HepG2 (cell line): ENCODE results near the gene ITGB5. TPM values are rescaled to one million over a fixed set of nuclear protein-coding genes. Genes with fewer than 3 reads are reported as not detected.

ENCODE experiments used
- ATAC-seq: fragments of 200-7000 bp; cut with Tn5 transposase; 3 replicates; pipeline ENCODE4 v1.9.1; 2020; ENCODE audit warnings: mild to moderate bottlenecking, moderate library complexity
- BruUV-seq: library from RNA; stranded (reverse); fragments of 400-500 nt; replicated peaks from 2 replicates; lab custom pipeline; 2021; lab: Mats Ljungman, UMichigan
- CTCF ChIA-PET: fragments of 300-600 bp; formaldehyde crosslinking; extraction: SDS; loops from one replicate; lab custom pipeline; 2021; ENCODE audit warnings: low total read pairs, inconsistent platforms, low intra/inter-chr PET ratio; lab: Yijun Ruan, JAX
- POLR2A ChIA-PET: fragments of 350-600 bp; sonication (Branson Sonifier 250); formaldehyde crosslinking; loops from one replicate; lab custom pipeline; 2020; ENCODE audit warnings: antibody characterized with exemption, inconsistent platforms; lab: Yijun Ruan, JAX
- DNase-seq: peaks from one replicate; pipeline ENCODE4 v3.0.0-alpha.2; 2015; ENCODE audit warnings: low spot score
- FAIRE-seq: peaks from 3 replicates; lab custom pipeline; 2011; peaks lifted over from hg19 to GRCh38; lab: Jason Lieb, UNC
- H2AFZ ChIP-seq: one replicate; pipeline ENCODE4 v1.6.1; 2011; ENCODE audit warnings: low read length, inconsistent platforms
- H3K27ac ChIP-seq: fragments of 300-600 bp; 3 replicates; pipeline ENCODE4 v1.8.0; 2011; ENCODE audit warnings: mixed run types, mild to moderate bottlenecking, mixed read lengths, low read length, inconsistent platforms; ENCODE audit not compliant: insufficient read depth; ENCODE audit errors: extremely low read length
- H3K27me3 ChIP-seq, 2 experiments: fragments of 200-600 bp in 1 of 2; 2 replicates in 1 of 2; 3 replicates in 1 of 2; pipeline versions ENCODE4 v1.6.0 to v1.8.0; 2011; ENCODE audit warnings: low read length in 2 of 2, mild to moderate bottlenecking in 2 of 2, moderate library complexity in 2 of 2, inconsistent platforms in 1 of 2; ENCODE audit not compliant: insufficient read depth in 2 of 2, control insufficient read depth in 1 of 2
- H3K36me3 ChIP-seq, 2 experiments: fragments of 200-600 bp in 1 of 2; replicated peaks in 1 of 2; 2 replicates in 1 of 2; 3 replicates in 1 of 2; pipeline versions ENCODE4 v1.5.1 to v1.8.0; 2011; ENCODE audit warnings: low read length in 2 of 2, inconsistent platforms in 1 of 2; ENCODE audit not compliant: insufficient read depth in 2 of 2, control insufficient read depth in 1 of 2
- H3K4me1 ChIP-seq: 2 replicates; pipeline ENCODE4 v1.5.1; 2012; ENCODE audit warnings: low read length, inconsistent platforms; ENCODE audit not compliant: insufficient read depth
- H3K4me2 ChIP-seq: 2 replicates; pipeline ENCODE4 v1.6.0; 2011; ENCODE audit warnings: low read depth, low read length, inconsistent platforms
- H3K4me3 ChIP-seq, 3 experiments: fragments of 200-600 bp in 1 of 3; sonication (generic), shearing (Covaris generic) in 1 of 3; replicated peaks in 1 of 3; 2 replicates each; pipeline ENCODE4 v1.5.1; 2011 to 2016; ENCODE audit warnings: low read length in 3 of 3, inconsistent platforms in 2 of 3, low read depth in 2 of 3, mild to moderate bottlenecking in 2 of 3, control low read depth in 1 of 3, mixed read lengths in 1 of 3; ENCODE audit not compliant: insufficient read depth in 1 of 3
- H3K79me2 ChIP-seq: one replicate; pipeline ENCODE4 v1.6.1; 2011; ENCODE audit warnings: low read length, inconsistent platforms; ENCODE audit not compliant: insufficient read depth
- H3K9ac ChIP-seq: 2 replicates; pipeline ENCODE4 v1.6.0; 2011; ENCODE audit warnings: mild to moderate bottlenecking, low read depth, low read length, inconsistent platforms; ENCODE audit not compliant: insufficient read depth
- H3K9me3 ChIP-seq: 2 replicates; pipeline ENCODE4 v1.5.1; 2012; ENCODE audit warnings: mild to moderate bottlenecking, low read length
- H4K20me1 ChIP-seq: 2 replicates; pipeline ENCODE4 v1.6.0; 2011; ENCODE audit warnings: inconsistent platforms, mild to moderate bottlenecking, low read length, moderate library complexity; ENCODE audit not compliant: insufficient read depth
- ASH2L ChIP-seq: fragments of 300-600, 200-600 bp; sonication (generic); IDR thresholded peaks from 2 replicates; pipeline ENCODE4 v1.7.0; 2017; ENCODE audit warnings: low read depth, mild to moderate bottlenecking, moderate library complexity, mixed read lengths, low read length; ENCODE audit not compliant: insufficient read length
- DPF2 ChIP-seq: sonication (generic); formaldehyde crosslinking; IDR thresholded peaks from 2 replicates; pipeline ENCODE4 v1.4.0; 2020; ENCODE audit warnings: mild to moderate bottlenecking, low read depth, missing genetic modification reagents, borderline replicate concordance
- IKZF1 ChIP-seq: fragments of 450-650 bp; IDR thresholded peaks from 2 replicates; pipeline ENCODE4 v1.7.1; 2016
- MBNL3 ChIP-seq: fragments of 250-450 bp; sonication (Bioruptor Pico); conservative IDR thresholded peaks from 2 replicates; pipeline ENCODE4 v1.8.0; 2022; ENCODE audit warnings: mild to moderate bottlenecking, inconsistent platforms
- PPARG ChIP-seq: conservative IDR thresholded peaks from 2 replicates; pipeline ENCODE4 v1.6.1; 2016; ENCODE audit warnings: missing biosample characterization, missing genetic modification reagents
- REPIN1 ChIP-seq: sonication (generic); formaldehyde crosslinking; IDR thresholded peaks from 2 replicates; pipeline ENCODE4 v1.8.0; 2022; ENCODE audit warnings: missing genetic modification reagents, low read depth, mild to moderate bottlenecking, borderline replicate concordance
- XRCC5 ChIP-seq: fragments of 200-400 bp; formaldehyde crosslinking; optimal IDR thresholded peaks from 2 replicates; pipeline ENCODE3; 2017; ENCODE audit warnings: mild to moderate bottlenecking, low read length
- ZFP37 ChIP-seq: sonication (generic); formaldehyde crosslinking; IDR thresholded peaks from 2 replicates; pipeline ENCODE4 v1.4.0; 2020; ENCODE audit warnings: missing genetic modification reagents, borderline replicate concordance
- ZNF337 ChIP-seq: sonication (generic); formaldehyde crosslinking; IDR thresholded peaks from 2 replicates; pipeline ENCODE4 v1.5.1; 2020; ENCODE audit warnings: missing genetic modification reagents, low read depth, mild to moderate bottlenecking, borderline replicate concordance
- ZNF468 ChIP-seq: sonication (generic); formaldehyde crosslinking; IDR thresholded peaks from 2 replicates; pipeline ENCODE4 v1.8.0; 2022; ENCODE audit warnings: mild to moderate bottlenecking, moderate library complexity, missing genetic modification reagents
- WGBS: methylation state at CpG from one replicate; pipeline ENCODE4 v1.1.6; 2017; ENCODE audit warnings: low lambda C conversion rate; 5-methylcytosine and 5-hydroxymethylcytosine counted together
- in situ Hi-C: cut with HindIII; loops from 2 replicates; pipeline ENCODE4 v1.10.0; 2017; ENCODE audit warnings: low pct_unique_long_range_greater_than_20kb; ENCODE audit not compliant: extremely low pct_ligation_motif_present
- intact Hi-C: fragments of 100-400 bp; cut with micrococcal nuclease; formaldehyde crosslinking; loops from one replicate; pipeline ENCODE4 v1.10.0; 2022; ENCODE audit not compliant: unreplicated experiment
- polyA plus RNA-seq, 8 experiments: library from polyadenylated mRNA; depleted of rRNA in 3 of 8; stranded (reverse) in 7 of 8; unstranded in 1 of 8; fragments of >200 nt; fragmentation: Illumina TruSeq in 4 of 8; extraction: Trizol in 4 of 8; gene quantifications; 2 replicates each; pipeline versions ENCODE4 v1.2.1 to v1.2.3, GENCODE V29; 2011 to 2016; ENCODE audit warnings: low read depth in 4 of 8, missing spikeins in 1 of 8, mixed read lengths in 1 of 8; ENCODE audit not compliant: insufficient read depth in 1 of 8
- total RNA-seq, 5 experiments: library from RNA; depleted of rRNA; stranded (reverse); fragments of >200 nt; fragmentation: Illumina TruSeq; extraction: Trizol; gene quantifications; 2 replicates each; pipeline ENCODE4 v1.2.3, GENCODE V29; 2016; ENCODE audit warnings: low read depth in 1 of 5
- TF ChIP-seq, protein P1 (sequence below): sonication (generic); formaldehyde crosslinking; IDR thresholded peaks from 2 replicates; pipeline ENCODE4 v1.8.1; 2022; ENCODE audit warnings: mild to moderate bottlenecking, missing genetic modification reagents
- TF ChIP-seq, protein P2 (sequence below): fragments of 450-650 bp; IDR thresholded peaks from 2 replicates; pipeline ENCODE4 v1.6.1; 2016
- TF ChIP-seq, protein P3 (sequence below): sonication (generic); formaldehyde crosslinking; IDR thresholded peaks from 2 replicates; pipeline ENCODE4 v1.5.0; 2020; ENCODE audit warnings: mild to moderate bottlenecking, missing genetic modification reagents, borderline replicate concordance
- TF ChIP-seq, protein P4 (sequence below): sonication (generic); formaldehyde crosslinking; IDR thresholded peaks from 2 replicates; pipeline ENCODE4 v1.8.0; 2022; ENCODE audit warnings: mild to moderate bottlenecking, missing genetic modification reagents, moderate library complexity
- TF ChIP-seq, protein P5 (sequence below): sonication (generic); formaldehyde crosslinking; IDR thresholded peaks from 2 replicates; pipeline ENCODE4 v1.4.0; 2020; ENCODE audit warnings: missing genetic modification reagents, borderline replicate concordance
- TF ChIP-seq, protein P6 (sequence below): sonication (generic); formaldehyde crosslinking; IDR thresholded peaks from 2 replicates; pipeline ENCODE4 v1.5.0; 2020; ENCODE audit warnings: missing genetic modification reagents, mild to moderate bottlenecking, borderline replicate concordance

Gene ITGB5
- total and polyA plus RNA-seq, 2 of the 13 experiments (the other 11 are each of a cell fraction or from before 2014, with no cell fraction given): 74.1 to 343 TPM

DNA sequence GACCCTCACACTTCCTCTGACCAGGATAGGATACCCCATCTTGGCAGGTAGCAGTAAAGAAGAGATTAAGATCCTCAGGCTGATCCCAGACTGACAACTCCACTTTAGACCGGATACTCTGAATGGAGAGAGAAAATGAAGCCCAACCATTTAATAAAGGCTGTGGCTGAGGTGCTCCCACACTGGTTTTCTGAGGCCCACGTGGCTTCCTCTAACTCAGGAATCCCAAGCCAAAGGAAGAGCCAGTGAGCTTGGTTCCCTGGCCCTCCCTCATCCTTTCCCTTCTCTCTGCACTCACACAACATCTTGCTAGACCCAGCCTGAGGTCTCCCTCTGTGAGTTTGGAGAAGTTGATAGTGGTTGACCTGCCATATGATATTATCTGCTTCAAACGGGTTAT, 78.1 kb downstream of the ITGB5 start:
- H3K36me3 ChIP-seq: peaks cover 10 to 34% of the 10 kb centered on the region in 2 experiments
- 100% methylated on average over 3 of the region's 3 CpGs for WGBS
- H3K4me1 ChIP-seq: peaks cover 35% of the 10 kb centered on the region
- intact Hi-C loops: no loop called here
- no TSS peak for BruUV-seq
- H3K9ac ChIP-seq: no peak overlapping the region
- DNase-seq: no peak
- in situ Hi-C loops: no loop called here
- CTCF ChIA-PET: no interaction called here
- FAIRE-seq: no peak
- no peak overlapping the region for H3K4me3 ChIP-seq
- no peak overlapping the region for H3K27ac ChIP-seq
- no peaks in the 10 kb centered on the region for H3K27me3 ChIP-seq
- H3K9me3 ChIP-seq: no peaks in the 10 kb centered on the region
- H2AFZ ChIP-seq: no peak overlapping the region
- no peak for ATAC-seq
- TF ChIP-seq ZNF337 (no peak), MBNL3 (CRISPR knock-in tag) (no peak), DPF2 (CRISPR knock-in tag) (no peak), PPARG (no peak), ZNF468 (CRISPR knock-in tag) (no peak), ZFP37 (CRISPR knock-in tag) (no peak), ASH2L (no peak), IKZF1 (no peak), REPIN1 (CRISPR knock-in tag) (no peak), XRCC5 (no peak)
- TF ChIP-seq, protein P1, sequence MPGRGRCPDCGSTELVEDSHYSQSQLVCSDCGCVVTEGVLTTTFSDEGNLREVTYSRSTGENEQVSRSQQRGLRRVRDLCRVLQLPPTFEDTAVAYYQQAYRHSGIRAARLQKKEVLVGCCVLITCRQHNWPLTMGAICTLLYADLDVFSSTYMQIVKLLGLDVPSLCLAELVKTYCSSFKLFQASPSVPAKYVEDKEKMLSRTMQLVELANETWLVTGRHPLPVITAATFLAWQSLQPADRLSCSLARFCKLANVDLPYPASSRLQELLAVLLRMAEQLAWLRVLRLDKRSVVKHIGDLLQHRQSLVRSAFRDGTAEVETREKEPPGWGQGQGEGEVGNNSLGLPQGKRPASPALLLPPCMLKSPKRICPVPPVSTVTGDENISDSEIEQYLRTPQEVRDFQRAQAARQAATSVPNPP (CRISPR knock-in tag): no peak
- TF ChIP-seq, protein P2, sequence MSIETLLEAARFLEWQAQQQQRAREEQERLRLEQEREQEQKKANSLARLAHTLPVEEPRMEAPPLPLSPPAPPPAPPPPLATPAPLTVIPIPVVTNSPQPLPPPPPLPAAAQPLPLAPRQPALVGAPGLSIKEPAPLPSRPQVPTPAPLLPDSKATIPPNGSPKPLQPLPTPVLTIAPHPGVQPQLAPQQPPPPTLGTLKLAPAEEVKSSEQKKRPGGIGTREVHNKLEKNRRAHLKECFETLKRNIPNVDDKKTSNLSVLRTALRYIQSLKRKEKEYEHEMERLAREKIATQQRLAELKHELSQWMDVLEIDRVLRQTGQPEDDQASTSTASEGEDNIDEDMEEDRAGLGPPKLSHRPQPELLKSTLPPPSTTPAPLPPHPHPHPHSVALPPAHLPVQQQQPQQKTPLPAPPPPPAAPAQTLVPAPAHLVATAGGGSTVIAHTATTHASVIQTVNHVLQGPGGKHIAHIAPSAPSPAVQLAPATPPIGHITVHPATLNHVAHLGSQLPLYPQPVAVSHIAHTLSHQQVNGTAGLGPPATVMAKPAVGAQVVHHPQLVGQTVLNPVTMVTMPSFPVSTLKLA: no peak
- TF ChIP-seq, protein P3, sequence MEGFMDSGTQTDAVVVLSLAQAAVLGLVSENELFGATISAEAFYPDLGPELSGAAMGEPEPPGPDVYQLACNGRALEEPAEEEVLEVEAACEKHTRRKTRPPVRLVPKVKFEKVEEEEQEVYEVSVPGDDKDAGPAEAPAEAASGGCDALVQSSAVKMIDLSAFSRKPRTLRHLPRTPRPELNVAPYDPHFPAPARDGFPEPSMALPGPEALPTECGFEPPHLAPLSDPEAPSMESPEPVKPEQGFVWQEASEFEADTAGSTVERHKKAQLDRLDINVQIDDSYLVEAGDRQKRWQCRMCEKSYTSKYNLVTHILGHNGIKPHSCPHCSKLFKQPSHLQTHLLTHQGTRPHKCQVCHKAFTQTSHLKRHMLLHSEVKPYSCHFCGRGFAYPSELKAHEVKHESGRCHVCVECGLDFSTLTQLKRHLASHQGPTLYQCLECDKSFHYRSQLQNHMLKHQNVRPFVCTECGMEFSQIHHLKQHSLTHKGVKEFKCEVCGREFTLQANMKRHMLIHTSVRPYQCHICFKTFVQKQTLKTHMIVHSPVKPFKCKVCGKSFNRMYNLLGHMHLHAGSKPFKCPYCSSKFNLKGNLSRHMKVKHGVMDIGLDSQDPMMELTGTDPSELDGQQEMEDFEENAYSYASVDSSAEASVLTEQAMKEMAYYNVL (CRISPR knock-in tag): no peak
- TF ChIP-seq, protein P4, sequence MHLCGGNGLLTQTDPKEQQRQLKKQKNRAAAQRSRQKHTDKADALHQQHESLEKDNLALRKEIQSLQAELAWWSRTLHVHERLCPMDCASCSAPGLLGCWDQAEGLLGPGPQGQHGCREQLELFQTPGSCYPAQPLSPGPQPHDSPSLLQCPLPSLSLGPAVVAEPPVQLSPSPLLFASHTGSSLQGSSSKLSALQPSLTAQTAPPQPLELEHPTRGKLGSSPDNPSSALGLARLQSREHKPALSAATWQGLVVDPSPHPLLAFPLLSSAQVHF (CRISPR knock-in tag): no peak
- TF ChIP-seq, protein P5, sequence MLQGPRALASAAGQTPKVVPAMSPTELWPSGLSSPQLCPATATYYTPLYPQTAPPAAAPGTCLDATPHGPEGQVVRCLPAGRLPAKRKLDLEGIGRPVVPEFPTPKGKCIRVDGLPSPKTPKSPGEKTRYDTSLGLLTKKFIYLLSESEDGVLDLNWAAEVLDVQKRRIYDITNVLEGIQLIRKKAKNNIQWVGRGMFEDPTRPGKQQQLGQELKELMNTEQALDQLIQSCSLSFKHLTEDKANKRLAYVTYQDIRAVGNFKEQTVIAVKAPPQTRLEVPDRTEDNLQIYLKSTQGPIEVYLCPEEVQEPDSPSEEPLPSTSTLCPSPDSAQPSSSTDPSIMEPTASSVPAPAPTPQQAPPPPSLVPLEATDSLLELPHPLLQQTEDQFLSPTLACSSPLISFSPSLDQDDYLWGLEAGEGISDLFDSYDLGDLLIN (CRISPR knock-in tag): no peak
- TF ChIP-seq, protein P6, sequence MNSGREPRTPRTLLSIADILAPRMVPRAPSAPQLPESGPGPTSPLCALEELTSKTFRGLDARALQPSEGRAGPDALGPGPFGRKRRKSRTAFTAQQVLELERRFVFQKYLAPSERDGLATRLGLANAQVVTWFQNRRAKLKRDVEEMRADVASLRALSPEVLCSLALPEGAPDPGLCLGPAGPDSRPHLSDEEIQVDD: no peak
- TF ChIP-seq, all 625 proteins: peak for 0
- H3K79me2 ChIP-seq: no peaks in the 10 kb centered on the region
- POLR2A ChIA-PET: no interaction called here
- no peaks in the 10 kb centered on the region for H4K20me1 ChIP-seq
- no peak overlapping the region for H3K4me2 ChIP-seq
